Measurements from ENCODE around the gene SET. TPM values are rescaled to one million over a fixed set of nuclear protein-coding genes. Genes with fewer than 3 reads are reported as not detected.

SET gene
- total and polyA plus RNA-seq, 2 of the 13 experiments (the other 11 are each of a cell fraction or from before 2014, with no cell fraction given): 94.2 to 611 TPM

GRCh38 chr9:128723866-128724743 is 35.1 kb downstream of the SET start, which contains the start of gene ZDHHC12 (continued):
- TF ChIP-seq ZNF776 (CRISPR knock-in tag; IDR thresholded peaks at IDR 0.05): no peak
- no peak for TF ChIP-seq KDM6A (CRISPR knock-in tag; IDR thresholded peaks at IDR 0.05; ENCODE audit: low read depth)
- peak; percentile 34; the same call in 1 of the 2 replicates for TF ChIP-seq GATA4 (IDR thresholded peaks at IDR 0.05; ENCODE audit: borderline replicate concordance, low read depth)
- TF ChIP-seq, protein P1, sequence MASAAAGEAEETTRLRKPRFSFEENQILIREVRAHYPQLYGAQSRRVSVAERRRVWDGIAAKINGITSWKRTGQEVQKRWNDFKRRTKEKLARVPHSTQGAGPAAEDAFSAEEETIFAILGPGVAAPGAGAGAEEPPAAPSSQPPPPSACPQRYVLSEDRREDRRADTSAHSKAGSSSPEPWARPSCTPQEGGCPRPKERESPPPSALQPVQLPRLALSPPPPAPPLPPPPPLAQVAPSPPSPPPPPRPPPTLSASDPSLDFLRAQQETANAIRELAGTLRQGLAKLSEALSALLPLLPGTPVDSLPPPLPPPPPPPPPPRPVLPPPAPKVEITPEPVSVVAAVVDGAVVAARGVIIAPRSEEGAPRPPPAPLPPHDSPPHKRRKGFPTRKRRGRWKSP (CRISPR knock-in tag; IDR thresholded peaks at IDR 0.05): peak; percentile 19; the same call in 1 of the 2 replicates
- no peak for TF ChIP-seq NFKBIZ (CRISPR knock-in tag; IDR thresholded peaks at IDR 0.05)
- TF ChIP-seq ZC3H13 (CRISPR knock-in tag; IDR thresholded peaks at IDR 0.05): no peak
- TF ChIP-seq, protein P2, sequence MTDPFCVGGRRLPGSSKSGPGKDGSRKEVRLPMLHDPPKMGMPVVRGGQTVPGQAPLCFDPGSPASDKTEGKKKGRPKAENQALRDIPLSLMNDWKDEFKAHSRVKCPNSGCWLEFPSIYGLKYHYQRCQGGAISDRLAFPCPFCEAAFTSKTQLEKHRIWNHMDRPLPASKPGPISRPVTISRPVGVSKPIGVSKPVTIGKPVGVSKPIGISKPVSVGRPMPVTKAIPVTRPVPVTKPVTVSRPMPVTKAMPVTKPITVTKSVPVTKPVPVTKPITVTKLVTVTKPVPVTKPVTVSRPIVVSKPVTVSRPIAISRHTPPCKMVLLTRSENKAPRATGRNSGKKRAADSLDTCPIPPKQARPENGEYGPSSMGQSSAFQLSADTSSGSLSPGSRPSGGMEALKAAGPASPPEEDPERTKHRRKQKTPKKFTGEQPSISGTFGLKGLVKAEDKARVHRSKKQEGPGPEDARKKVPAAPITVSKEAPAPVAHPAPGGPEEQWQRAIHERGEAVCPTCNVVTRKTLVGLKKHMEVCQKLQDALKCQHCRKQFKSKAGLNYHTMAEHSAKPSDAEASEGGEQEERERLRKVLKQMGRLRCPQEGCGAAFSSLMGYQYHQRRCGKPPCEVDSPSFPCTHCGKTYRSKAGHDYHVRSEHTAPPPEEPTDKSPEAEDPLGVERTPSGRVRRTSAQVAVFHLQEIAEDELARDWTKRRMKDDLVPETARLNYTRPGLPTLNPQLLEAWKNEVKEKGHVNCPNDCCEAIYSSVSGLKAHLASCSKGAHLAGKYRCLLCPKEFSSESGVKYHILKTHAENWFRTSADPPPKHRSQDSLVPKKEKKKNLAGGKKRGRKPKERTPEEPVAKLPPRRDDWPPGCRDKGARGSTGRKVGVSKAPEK (CRISPR knock-in tag; IDR thresholded peaks at IDR 0.05; ENCODE audit: borderline replicate concordance): no peak
- TF ChIP-seq ZBTB20 (CRISPR knock-in tag; IDR thresholded peaks at IDR 0.05; ENCODE audit: borderline replicate concordance, low read depth): no peak
- TF ChIP-seq ZNF75D (CRISPR knock-in tag; IDR thresholded peaks at IDR 0.05; ENCODE audit: borderline replicate concordance): no peak
- no peak for TF ChIP-seq MATR3 (CRISPR knock-in tag; IDR thresholded peaks at IDR 0.05)
- no peak for TF ChIP-seq ZNF703 (CRISPR knock-in tag; IDR thresholded peaks at IDR 0.05; ENCODE audit: borderline replicate concordance)
- TF ChIP-seq, protein P3, sequence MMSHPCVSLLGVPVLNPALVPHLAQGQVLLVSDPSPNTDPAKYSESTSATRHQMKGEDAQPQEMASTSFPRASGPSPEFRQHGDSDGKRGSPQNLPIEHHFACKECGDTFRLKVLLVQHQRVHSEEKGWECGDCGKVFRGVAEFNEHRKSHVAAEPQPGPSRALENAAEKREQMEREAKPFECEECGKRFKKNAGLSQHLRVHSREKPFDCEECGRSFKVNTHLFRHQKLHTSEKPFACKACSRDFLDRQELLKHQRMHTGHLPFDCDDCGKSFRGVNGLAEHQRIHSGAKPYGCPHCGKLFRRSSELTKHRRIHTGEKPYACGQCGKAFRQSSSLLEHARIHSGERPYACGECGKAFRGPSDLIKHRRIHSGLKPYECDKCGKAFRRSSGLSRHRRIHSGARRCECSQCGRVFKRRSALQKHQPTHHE (CRISPR knock-in tag; IDR thresholded peaks at IDR 0.05; ENCODE audit: borderline replicate concordance): no peak; the same call in 1 of the 2 replicates
- TF ChIP-seq ZSCAN9 (CRISPR knock-in tag; IDR thresholded peaks at IDR 0.05; ENCODE audit: borderline replicate concordance): 0 out of 2 replicates have a peak, but pooled peaks have one; percentile 18
- peak; percentile 96 for TF ChIP-seq ELF1 (CRISPR knock-in tag; IDR thresholded peaks at IDR 0.05)
- no peak for TF ChIP-seq SUZ12 (IDR thresholded peaks at IDR 0.05; ENCODE audit: low read depth, low read length)
- TF ChIP-seq MYC (CRISPR knock-in tag; IDR thresholded peaks at IDR 0.05; ENCODE audit: borderline replicate concordance): peak; percentile 56; the same call in 1 of the 2 replicates
- no peak for TF ChIP-seq ZFP37 (CRISPR knock-in tag; IDR thresholded peaks at IDR 0.05; ENCODE audit: borderline replicate concordance)
- TF ChIP-seq, protein P4, sequence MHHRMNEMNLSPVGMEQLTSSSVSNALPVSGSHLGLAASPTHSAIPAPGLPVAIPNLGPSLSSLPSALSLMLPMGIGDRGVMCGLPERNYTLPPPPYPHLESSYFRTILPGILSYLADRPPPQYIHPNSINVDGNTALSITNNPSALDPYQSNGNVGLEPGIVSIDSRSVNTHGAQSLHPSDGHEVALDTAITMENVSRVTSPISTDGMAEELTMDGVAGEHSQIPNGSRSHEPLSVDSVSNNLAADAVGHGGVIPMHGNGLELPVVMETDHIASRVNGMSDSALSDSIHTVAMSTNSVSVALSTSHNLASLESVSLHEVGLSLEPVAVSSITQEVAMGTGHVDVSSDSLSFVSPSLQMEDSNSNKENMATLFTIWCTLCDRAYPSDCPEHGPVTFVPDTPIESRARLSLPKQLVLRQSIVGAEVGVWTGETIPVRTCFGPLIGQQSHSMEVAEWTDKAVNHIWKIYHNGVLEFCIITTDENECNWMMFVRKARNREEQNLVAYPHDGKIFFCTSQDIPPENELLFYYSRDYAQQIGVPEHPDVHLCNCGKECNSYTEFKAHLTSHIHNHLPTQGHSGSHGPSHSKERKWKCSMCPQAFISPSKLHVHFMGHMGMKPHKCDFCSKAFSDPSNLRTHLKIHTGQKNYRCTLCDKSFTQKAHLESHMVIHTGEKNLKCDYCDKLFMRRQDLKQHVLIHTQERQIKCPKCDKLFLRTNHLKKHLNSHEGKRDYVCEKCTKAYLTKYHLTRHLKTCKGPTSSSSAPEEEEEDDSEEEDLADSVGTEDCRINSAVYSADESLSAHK (CRISPR knock-in tag; IDR thresholded peaks at IDR 0.05; ENCODE audit: borderline replicate concordance): no peak
- TF ChIP-seq ZGPAT (CRISPR knock-in tag; IDR thresholded peaks at IDR 0.05): peak; percentile 75
- TF ChIP-seq ZNF256 (CRISPR knock-in tag; conservative IDR thresholded peaks at IDR 0.05): 0 out of 2 replicates have a peak, but pooled peaks have one; percentile 47
